OCI-LY1 (cell line): Measurements from ENCODE around the gene NUDT12.

Experiments used
- H2AFZ ChIP-seq: fragments of 200-600 bp; sonication (generic), shearing (Covaris generic); 2 replicates; pipeline ENCODE4 v1.6.0; 2014; ENCODE audit warnings: antibody characterized with exemption, mild to moderate bottlenecking, low read length
- H3F3A ChIP-seq: fragments of 200-600 bp; sonication (generic), shearing (Covaris generic); 2 replicates; pipeline ENCODE4 v1.6.0; 2014; ENCODE audit warnings: mild to moderate bottlenecking, antibody characterized with exemption, low read length, moderate library complexity; ENCODE audit not compliant: insufficient read depth
- H3K27ac ChIP-seq: fragments of 200-600 bp; sonication (generic); 2 replicates; pipeline ENCODE4 v1.5.1; 2014; ENCODE audit warnings: low read length, mixed run types, mild to moderate bottlenecking, low read depth; ENCODE audit not compliant: poor library complexity, severe bottlenecking
- H3K27me3 ChIP-seq: fragments of 200-600 bp; sonication (generic); 2 replicates; pipeline ENCODE4 v1.6.0; 2014; ENCODE audit warnings: antibody characterized with exemption, mild to moderate bottlenecking, low read length, moderate library complexity; ENCODE audit not compliant: insufficient read depth
- H3K36me3 ChIP-seq: fragments of 200-600 bp; sonication (generic); 2 replicates; pipeline ENCODE4 v1.6.1; 2014; ENCODE audit warnings: mild to moderate bottlenecking, antibody characterized with exemption, low read length, moderate library complexity, mixed read lengths; ENCODE audit not compliant: insufficient read depth
- H3K4me1 ChIP-seq: fragments of 200-600 bp; sonication (generic); 2 replicates; pipeline ENCODE4 v1.5.1; 2014; ENCODE audit warnings: mild to moderate bottlenecking, low read length, moderate library complexity; ENCODE audit not compliant: insufficient read depth, severe bottlenecking
- H3K4me2 ChIP-seq: fragments of 200-600 bp; sonication (generic), shearing (Covaris generic); 2 replicates; pipeline ENCODE4 v1.6.1; 2014; ENCODE audit warnings: low read length
- H3K4me3 ChIP-seq: fragments of 200-600 bp; sonication (generic); 2 replicates; pipeline ENCODE4 v1.5.1; 2014; ENCODE audit warnings: low read length, low read depth, mild to moderate bottlenecking, mixed read lengths; ENCODE audit not compliant: poor library complexity, severe bottlenecking
- H3K79me2 ChIP-seq: fragments of 200-600 bp; shearing (Covaris generic); 2 replicates; pipeline ENCODE4 v1.6.1; 2016; ENCODE audit warnings: mixed run types, low read length, mixed read lengths; ENCODE audit not compliant: insufficient read depth
- H3K9ac ChIP-seq: fragments of 200-600 bp; sonication (generic), shearing (Covaris generic); 2 replicates; pipeline ENCODE4 v1.6.1; 2014; ENCODE audit warnings: mild to moderate bottlenecking, low read length, mixed read lengths
- H3K9me2 ChIP-seq: fragments of 200-600 bp; sonication (generic), shearing (Covaris generic); 2 replicates; pipeline ENCODE4 v1.6.1; 2014; ENCODE audit warnings: low read depth, mild to moderate bottlenecking, low read length, mixed read lengths
- H3K9me3 ChIP-seq: fragments of 200-600 bp; shearing (Covaris generic); 2 replicates; pipeline ENCODE4 v1.6.1; 2014; ENCODE audit warnings: low read length, mixed read lengths
- H4K20me1 ChIP-seq: fragments of 200-600 bp; sonication (generic), shearing (Covaris generic); 2 replicates; pipeline ENCODE4 v1.6.0; 2016; ENCODE audit warnings: mild to moderate bottlenecking, low read length; ENCODE audit not compliant: insufficient read depth
- CTCF ChIP-seq: fragments of 200-600 bp; sonication (generic), shearing (Covaris generic); IDR thresholded peaks from 2 replicates; pipeline ENCODE4 v1.5.1; 2017; ENCODE audit warnings: mild to moderate bottlenecking, antibody characterized with exemption, low read length, moderate library complexity, mixed read lengths
- EZH2 ChIP-seq: fragments of 200-600 bp; sonication (generic), shearing (Covaris generic); IDR thresholded peaks from 2 replicates; pipeline ENCODE4 v1.8.0; 2017; ENCODE audit warnings: borderline replicate concordance, mixed run types, mild to moderate bottlenecking, antibody characterized with exemption, low read length, moderate library complexity, mixed read lengths

The NUDT12 gene

GRCh38 chr5:103560826-103561225 lies 1.8 kb downstream of the NUDT12 start:
- H3F3A ChIP-seq: no peaks in the 10 kb centered on the region
- H3K4me3 ChIP-seq: no peak overlapping the region
- H3K27me3 ChIP-seq: no peaks in the 10 kb centered on the region
- no peaks in the 10 kb centered on the region for H3K79me2 ChIP-seq
- no peaks in the 10 kb centered on the region for H3K9me2 ChIP-seq
- TF ChIP-seq EZH2 (no peak), CTCF (no peak)
- no peak overlapping the region for H3K4me2 ChIP-seq
- no peaks in the 10 kb centered on the region for H3K36me3 ChIP-seq
- H2AFZ ChIP-seq: no peak overlapping the region
- no peak overlapping the region for H3K9ac ChIP-seq
- H3K9me3 ChIP-seq: no peaks in the 10 kb centered on the region
- H3K27ac ChIP-seq: no peak overlapping the region
- H4K20me1 ChIP-seq: no peaks in the 10 kb centered on the region
- no peaks in the 10 kb centered on the region for H3K4me1 ChIP-seq

- Histone ChIP-seq H3K9me2 (no peaks in the 10 kb centered on the region), H3K4me2 (no peak overlapping the region), H3K27ac (no peak overlapping the region), H3F3A (no peaks in the 10 kb centered on the region), H2AFZ (no peak overlapping the region), H3K4me3 (no peak overlapping the region), H3K4me1 (no peaks in the 10 kb centered on the region), H3K79me2 (0 out of 2 replicates have a peak, but pooled peaks cover 3% of the 10 kb centered on the region), H3K27me3 (no peaks in the 10 kb centered on the region), H3K9me3 (no peaks in the 10 kb centered on the region), H3K36me3 (no peaks in the 10 kb centered on the region), H3K9ac (no peak overlapping the region), H4K20me1 (no peaks in the 10 kb centered on the region)
- TF ChIP-seq CTCF (no peak), EZH2 (no peak)
Observed at GRCh38 chr5:103546858-103547257, 15.7 kb downstream of the NUDT12 start.

- Histone ChIP-seq H3K79me2 (0 out of 2 replicates have a peak, but pooled peaks cover 3% of the 10 kb centered on the region), H3K36me3 (no peaks in the 10 kb centered on the region), H3K4me1 (no peaks in the 10 kb centered on the region), H3K27ac (no peak overlapping the region), H4K20me1 (no peaks in the 10 kb centered on the region), H3K4me3 (no peak overlapping the region), H3K9me3 (no peaks in the 10 kb centered on the region), H2AFZ (no peak overlapping the region), H3K4me2 (no peak overlapping the region), H3K27me3 (no peaks in the 10 kb centered on the region), H3K9ac (no peak overlapping the region), H3F3A (no peaks in the 10 kb centered on the region), H3K9me2 (no peaks in the 10 kb centered on the region)
- TF ChIP-seq CTCF: no peak
- TF ChIP-seq EZH2: no peak
Observed at GRCh38 chr5:103542441-103542840, 20.1 kb downstream of the NUDT12 start.
